ENCODE results near the gene WDR45B. TPM values are rescaled to one million over a fixed set of nuclear protein-coding genes. Genes with fewer than 3 reads are reported as not detected.

WDR45B gene
- total and polyA plus RNA-seq, 4 donors, result 83.8 to 120 (median 102) TPM

GRCh38 chr17:82690786-82691489 lies 42.7 kb upstream of the WDR45B start:
- H3K9me3 ChIP-seq (ENCODE audit: control insufficient read depth, insufficient read depth, low read length), result peaks cover 1% of the 10 kb centered on the region
- 72% methylated on average over 12 of the region's 18 CpGs for WGBS (ENCODE audit: insufficient coverage)
- no peaks in the 10 kb centered on the region for H3K27me3 ChIP-seq (ENCODE audit: control insufficient read depth, insufficient read depth, low read length)
- H3K27ac ChIP-seq (ENCODE audit: low read depth, low read length), result no peak overlapping the region
- H3K4me3 ChIP-seq (ENCODE audit: low read depth, low read length), result no peak overlapping the region
- peaks cover 40% of the 10 kb centered on the region for H3K36me3 ChIP-seq (ENCODE audit: control insufficient read depth, insufficient read depth, low read length)
- DNase-seq (ENCODE audit: low read depth in 4 of 6, low spot score in 6 of 6), result no peak
- peaks cover 24% of the 10 kb centered on the region for H3K4me1 ChIP-seq (ENCODE audit: control insufficient read depth, insufficient read depth, low read length)

- WGBS (ENCODE audit: insufficient coverage), result 77% methylated on average over 8 of the region's 8 CpGs
- H3K27ac ChIP-seq (ENCODE audit: low read depth, low read length), result no peak overlapping the region
Observed at GRCh38 chr17:82689077-82689476, 40.8 kb upstream of the WDR45B start.

GRCh38 chr17:82687871-82688270 lies 39.6 kb upstream of the WDR45B start:
- H3K4me3 ChIP-seq (ENCODE audit: low read depth, low read length), result no peak overlapping the region
- 90% methylated on average over 8 of the region's 9 CpGs for WGBS (ENCODE audit: insufficient coverage)
- H3K27ac ChIP-seq (ENCODE audit: low read depth, low read length), result no peak overlapping the region
- DNase-seq (ENCODE audit: low read depth in 4 of 6, low spot score in 6 of 6), result no peak
- peaks cover 44% of the 10 kb centered on the region for H3K36me3 ChIP-seq (ENCODE audit: control insufficient read depth, insufficient read depth, low read length)
- H3K9me3 ChIP-seq (ENCODE audit: control insufficient read depth, insufficient read depth, low read length), result no peaks in the 10 kb centered on the region
- H3K27me3 ChIP-seq (ENCODE audit: control insufficient read depth, insufficient read depth, low read length), result no peaks in the 10 kb centered on the region
- peaks cover 24% of the 10 kb centered on the region for H3K4me1 ChIP-seq (ENCODE audit: control insufficient read depth, insufficient read depth, low read length)

More at GRCh38 chr17:82689077-82689476, 40.8 kb upstream of the WDR45B start:
- no peaks in the 10 kb centered on the region for H3K9me3 ChIP-seq (ENCODE audit: control insufficient read depth, insufficient read depth, low read length)
- no peaks in the 10 kb centered on the region for H3K27me3 ChIP-seq (ENCODE audit: control insufficient read depth, insufficient read depth, low read length)
- H3K36me3 ChIP-seq (ENCODE audit: control insufficient read depth, insufficient read depth, low read length), result peaks cover 44% of the 10 kb centered on the region
- H3K4me3 ChIP-seq (ENCODE audit: low read depth, low read length), result no peak overlapping the region
- peaks cover 24% of the 10 kb centered on the region for H3K4me1 ChIP-seq (ENCODE audit: control insufficient read depth, insufficient read depth, low read length)
- no peak for DNase-seq (ENCODE audit: low read depth in 4 of 6, low spot score in 6 of 6)

- Histone ChIP-seq H3K27me3 (ENCODE audit: control insufficient read depth, insufficient read depth, low read length) (no peaks in the 10 kb centered on the region), H3K36me3 (ENCODE audit: control insufficient read depth, insufficient read depth, low read length) (peaks cover 43% of the 10 kb centered on the region), H3K4me3 (ENCODE audit: low read depth, low read length) (no peak overlapping the region), H3K27ac (ENCODE audit: low read depth, low read length) (no peak overlapping the region), H3K4me1 (ENCODE audit: control insufficient read depth, insufficient read depth, low read length) (peaks cover 24% of the 10 kb centered on the region), H3K9me3 (ENCODE audit: control insufficient read depth, insufficient read depth, low read length) (no peaks in the 10 kb centered on the region)
- WGBS (ENCODE audit: insufficient coverage), result 59% methylated on average over 6 of the region's 10 CpGs
- peak in 1 of 6 donors; percentile 35 for DNase-seq (ENCODE audit: low read depth in 4 of 6, low spot score in 6 of 6)
Observed at GRCh38 chr17:82687375-82687861, 39.2 kb upstream of the WDR45B start.

- H3K27ac ChIP-seq (ENCODE audit: low read depth, low read length), result no peak overlapping the region
- H3K4me1 ChIP-seq (ENCODE audit: control insufficient read depth, insufficient read depth, low read length), result peaks cover 22% of the 10 kb centered on the region
- H3K27me3 ChIP-seq (ENCODE audit: control insufficient read depth, insufficient read depth, low read length), result no peaks in the 10 kb centered on the region
- no peaks in the 10 kb centered on the region for H3K9me3 ChIP-seq (ENCODE audit: control insufficient read depth, insufficient read depth, low read length)
- H3K36me3 ChIP-seq (ENCODE audit: control insufficient read depth, insufficient read depth, low read length), result peaks cover 35% of the 10 kb centered on the region
- no peak for DNase-seq (ENCODE audit: low read depth in 4 of 6, low spot score in 6 of 6)
- no peak overlapping the region for H3K4me3 ChIP-seq (ENCODE audit: low read depth, low read length)
- WGBS (ENCODE audit: insufficient coverage), result 89% methylated on average over 12 of the region's 19 CpGs
Observed at GRCh38 chr17:82686366-82687324, 38.4 kb upstream of the WDR45B start.

GRCh38 chr17:82685291-82685690 lies 37.0 kb upstream of the WDR45B start:
- Histone ChIP-seq H3K4me3 (ENCODE audit: low read depth, low read length) (no peak overlapping the region), H3K27me3 (ENCODE audit: control insufficient read depth, insufficient read depth, low read length) (no peaks in the 10 kb centered on the region), H3K9me3 (ENCODE audit: control insufficient read depth, insufficient read depth, low read length) (no peaks in the 10 kb centered on the region), H3K4me1 (ENCODE audit: control insufficient read depth, insufficient read depth, low read length) (peaks cover 14% of the 10 kb centered on the region), H3K27ac (ENCODE audit: low read depth, low read length) (no peak overlapping the region), H3K36me3 (ENCODE audit: control insufficient read depth, insufficient read depth, low read length) (peaks cover 23% of the 10 kb centered on the region)
- no peak for DNase-seq (ENCODE audit: low read depth in 4 of 6, low spot score in 6 of 6)
- WGBS (ENCODE audit: insufficient coverage), result 80% methylated on average over 12 of the region's 12 CpGs

- Histone ChIP-seq H3K9me3 (ENCODE audit: control insufficient read depth, insufficient read depth, low read length) (no peaks in the 10 kb centered on the region), H3K27ac (ENCODE audit: low read depth, low read length) (no peak overlapping the region)
- 94% methylated on average over 8 of the region's 13 CpGs for WGBS (ENCODE audit: insufficient coverage)
Observed at GRCh38 chr17:82684228-82684841, 36.1 kb upstream of the WDR45B start.

GRCh38 chr17:82683534-82683933 lies 35.3 kb upstream of the WDR45B start:
- 100% methylated on average over 1 of the region's 1 CpG for WGBS (ENCODE audit: insufficient coverage)
- Histone ChIP-seq H3K9me3 (ENCODE audit: control insufficient read depth, insufficient read depth, low read length) (no peaks in the 10 kb centered on the region), H3K27ac (ENCODE audit: low read depth, low read length) (no peak overlapping the region), H3K4me1 (ENCODE audit: control insufficient read depth, insufficient read depth, low read length) (peaks cover 14% of the 10 kb centered on the region), H3K4me3 (ENCODE audit: low read depth, low read length) (no peak overlapping the region), H3K36me3 (ENCODE audit: control insufficient read depth, insufficient read depth, low read length) (peaks cover 26% of the 10 kb centered on the region), H3K27me3 (ENCODE audit: control insufficient read depth, insufficient read depth, low read length) (no peaks in the 10 kb centered on the region)
- DNase-seq (ENCODE audit: low read depth in 4 of 6, low spot score in 6 of 6), result no peak

More at GRCh38 chr17:82684228-82684841, 36.1 kb upstream of the WDR45B start:
- DNase-seq (ENCODE audit: low read depth in 4 of 6, low spot score in 6 of 6), result no peak
- H3K27me3 ChIP-seq (ENCODE audit: control insufficient read depth, insufficient read depth, low read length), result no peaks in the 10 kb centered on the region
- no peak overlapping the region for H3K4me3 ChIP-seq (ENCODE audit: low read depth, low read length)
- peaks cover 30% of the 10 kb centered on the region for H3K36me3 ChIP-seq (ENCODE audit: control insufficient read depth, insufficient read depth, low read length)
- H3K4me1 ChIP-seq (ENCODE audit: control insufficient read depth, insufficient read depth, low read length), result peaks cover 14% of the 10 kb centered on the region

- Histone ChIP-seq H3K4me1 (ENCODE audit: control insufficient read depth, insufficient read depth, low read length) (peaks cover 3% of the 10 kb centered on the region), H3K4me3 (ENCODE audit: low read depth, low read length) (no peak overlapping the region), H3K9me3 (ENCODE audit: control insufficient read depth, insufficient read depth, low read length) (no peaks in the 10 kb centered on the region), H3K36me3 (ENCODE audit: control insufficient read depth, insufficient read depth, low read length) (peaks cover 26% of the 10 kb centered on the region), H3K27ac (ENCODE audit: low read depth, low read length) (no peak overlapping the region), H3K27me3 (ENCODE audit: control insufficient read depth, insufficient read depth, low read length) (no peaks in the 10 kb centered on the region)
- DNase-seq (ENCODE audit: low read depth in 4 of 6, low spot score in 6 of 6), result no peak
- WGBS (ENCODE audit: insufficient coverage), result no CpG with 5 or more reads among the region's 3 CpGs
Observed at GRCh38 chr17:82681547-82681946, 33.3 kb upstream of the WDR45B start.

Data from spinal cord (tissue), 10 donors.